Esophagus squamous epithelium (tissue), 4 donors: Measurements from ENCODE around the gene TMEM218.

ENCODE experiments used
- POLR2A ChIP-seq, 4 donors: fragments of 450-650 bp; IDR thresholded peaks; one replicate each; pipeline ENCODE4 v1.6.1; 2017; ENCODE audit warnings: antibody characterized with exemption in 4 of 4, mild to moderate bottlenecking in 4 of 4, moderate library complexity in 3 of 4
- TF ChIP-seq, protein P1 (sequence below), 6 experiments: fragments of 450-650 bp in 4 of 6; fragments of 200-600 bp in 2 of 6; sonication (generic) in 2 of 6; IDR thresholded peaks; one replicate each; pipeline ENCODE4 v1.5.1; 2016 to 2019; ENCODE audit warnings: antibody characterized with exemption in 6 of 6, mild to moderate bottlenecking in 4 of 6, moderate library complexity in 4 of 6

GRCh38 chr11:125148743-125149142, 37.3 kb upstream of the TMEM218 start:
- TF ChIP-seq, protein P1, sequence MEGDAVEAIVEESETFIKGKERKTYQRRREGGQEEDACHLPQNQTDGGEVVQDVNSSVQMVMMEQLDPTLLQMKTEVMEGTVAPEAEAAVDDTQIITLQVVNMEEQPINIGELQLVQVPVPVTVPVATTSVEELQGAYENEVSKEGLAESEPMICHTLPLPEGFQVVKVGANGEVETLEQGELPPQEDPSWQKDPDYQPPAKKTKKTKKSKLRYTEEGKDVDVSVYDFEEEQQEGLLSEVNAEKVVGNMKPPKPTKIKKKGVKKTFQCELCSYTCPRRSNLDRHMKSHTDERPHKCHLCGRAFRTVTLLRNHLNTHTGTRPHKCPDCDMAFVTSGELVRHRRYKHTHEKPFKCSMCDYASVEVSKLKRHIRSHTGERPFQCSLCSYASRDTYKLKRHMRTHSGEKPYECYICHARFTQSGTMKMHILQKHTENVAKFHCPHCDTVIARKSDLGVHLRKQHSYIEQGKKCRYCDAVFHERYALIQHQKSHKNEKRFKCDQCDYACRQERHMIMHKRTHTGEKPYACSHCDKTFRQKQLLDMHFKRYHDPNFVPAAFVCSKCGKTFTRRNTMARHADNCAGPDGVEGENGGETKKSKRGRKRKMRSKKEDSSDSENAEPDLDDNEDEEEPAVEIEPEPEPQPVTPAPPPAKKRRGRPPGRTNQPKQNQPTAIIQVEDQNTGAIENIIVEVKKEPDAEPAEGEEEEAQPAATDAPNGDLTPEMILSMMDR (IDR thresholded peaks at IDR 0.05), result no peak
- TF ChIP-seq POLR2A (IDR thresholded peaks at IDR 0.05), result no peak
